NCI-H187 (cell line): Measurements from ENCODE around the gene PTPRK.

Experiments used
- DNase-seq, 2 experiments: peaks; one replicate each; lab custom pipeline; 2025; lab: John Stamatoyannopoulos, UW

Gene PTPRK

DNA sequence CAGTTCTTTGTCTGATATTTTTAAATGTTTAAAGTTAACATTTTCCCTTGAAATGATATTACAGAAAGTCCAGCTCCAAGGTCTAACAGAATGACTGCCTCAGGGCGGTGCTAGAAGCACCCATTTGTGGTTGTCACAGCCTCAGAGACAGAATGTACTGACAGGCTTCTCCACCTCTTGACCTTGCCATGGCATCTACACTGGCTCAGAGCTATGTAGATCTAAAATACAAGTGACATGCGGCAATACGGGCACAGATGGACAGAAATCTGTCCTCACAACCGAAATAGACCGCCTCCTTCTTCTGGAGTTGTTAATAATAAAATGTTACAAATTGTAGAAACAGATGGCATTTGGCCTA lies 452.3 kb downstream of the PTPRK start:
- DNase-seq = no peak

DNA sequence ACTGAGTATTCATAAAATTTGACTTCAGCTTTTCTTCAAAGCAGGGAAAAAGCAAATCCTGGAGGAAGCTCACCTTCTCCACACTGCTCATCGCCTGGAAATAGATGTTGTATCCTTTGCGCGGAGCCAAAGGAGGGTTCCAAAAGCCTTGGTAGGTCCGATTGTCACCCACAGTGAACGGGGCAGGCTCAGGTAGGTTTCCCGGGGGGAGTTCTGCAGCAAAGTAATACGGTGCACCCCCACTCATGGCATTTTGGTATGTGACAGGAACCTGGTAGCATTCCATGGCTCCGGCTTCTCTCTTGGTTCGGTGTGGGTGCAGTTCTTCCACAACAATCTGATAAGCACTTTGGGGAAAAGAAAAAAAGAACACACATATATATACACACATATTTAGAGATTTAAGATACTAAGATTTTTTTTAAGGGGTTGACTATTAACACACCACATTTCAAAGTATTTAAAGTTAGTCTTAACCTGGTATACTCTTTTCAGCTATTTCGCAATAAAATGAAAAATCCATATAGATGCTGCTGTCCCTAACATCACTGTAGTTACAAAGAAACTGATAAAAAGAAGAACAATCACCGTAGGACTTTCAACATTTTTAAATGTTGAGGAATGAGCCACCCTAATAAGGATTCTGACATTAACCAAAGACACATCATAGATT lies 452.8 kb downstream of the PTPRK start:
- no peak for DNase-seq

DNA sequence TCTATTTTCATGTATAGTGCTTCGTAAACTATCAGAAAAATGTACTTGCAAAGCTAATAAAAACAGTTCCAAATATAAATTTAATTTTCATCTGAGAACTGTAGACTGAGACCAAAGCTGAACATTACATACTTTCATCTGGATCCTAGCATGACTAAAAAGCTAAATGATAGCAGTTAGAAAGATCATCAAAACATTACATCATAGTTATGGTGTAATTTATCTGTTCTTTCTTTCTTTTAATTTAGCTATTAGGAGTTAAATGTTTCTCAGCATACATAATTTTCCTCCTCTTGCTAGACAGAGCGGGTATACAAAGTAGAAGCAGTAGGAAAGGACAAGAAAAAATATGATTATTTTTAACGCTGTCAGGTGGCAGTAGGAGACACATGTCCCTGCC lies 455.3 kb downstream of the PTPRK start:
- DNase-seq = no peak

DNA sequence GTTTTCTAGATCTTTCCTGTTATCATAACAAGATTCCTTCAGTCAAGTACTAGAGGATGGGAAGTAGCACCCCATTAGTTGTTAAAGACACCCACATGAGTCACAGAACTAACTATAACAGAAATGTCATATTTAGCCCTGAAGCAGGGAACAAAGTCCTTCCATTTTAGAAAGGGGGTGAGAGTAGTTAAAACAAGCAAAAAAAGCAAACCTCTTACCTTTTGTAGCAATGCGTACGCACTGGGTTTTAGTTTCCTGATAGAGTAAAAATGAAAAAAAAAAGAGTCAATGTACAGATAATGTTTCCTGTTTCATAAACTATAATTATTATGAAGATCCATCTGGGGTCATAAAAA lies 455.9 kb downstream of the PTPRK start:
- no peak for DNase-seq

DNA sequence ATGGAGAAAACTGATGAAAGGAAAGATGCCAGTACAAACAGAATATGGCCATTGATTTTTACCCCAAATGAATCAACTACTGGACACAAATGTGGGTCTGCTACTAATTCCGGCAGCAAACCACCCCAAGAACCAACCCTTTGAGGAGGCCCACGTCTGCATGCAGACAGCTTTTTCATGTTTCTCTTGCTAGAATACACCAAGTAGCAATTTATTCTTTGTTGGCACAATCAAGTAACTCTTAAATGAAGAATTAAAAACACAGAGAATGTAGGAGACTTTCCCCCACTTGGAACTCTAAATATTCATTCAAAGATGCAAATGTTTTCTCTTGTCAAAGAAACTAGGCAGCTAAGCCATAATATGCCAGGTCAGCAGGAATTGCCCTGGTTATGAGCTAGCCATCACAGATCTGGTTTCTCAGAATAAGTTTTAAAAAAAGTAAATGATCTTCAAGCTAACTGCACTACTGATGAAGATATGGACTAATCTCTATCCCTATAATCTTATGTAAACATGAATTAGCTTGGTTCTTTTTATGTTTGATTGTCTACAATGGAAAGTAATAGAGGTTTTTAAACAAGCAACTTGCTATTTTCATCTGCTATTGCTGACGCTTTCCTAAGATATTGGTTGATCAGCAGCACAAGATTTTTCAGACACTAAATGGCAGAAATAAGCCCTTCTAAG lies 456.4 kb downstream of the PTPRK start:
- no peak for DNase-seq

DNA sequence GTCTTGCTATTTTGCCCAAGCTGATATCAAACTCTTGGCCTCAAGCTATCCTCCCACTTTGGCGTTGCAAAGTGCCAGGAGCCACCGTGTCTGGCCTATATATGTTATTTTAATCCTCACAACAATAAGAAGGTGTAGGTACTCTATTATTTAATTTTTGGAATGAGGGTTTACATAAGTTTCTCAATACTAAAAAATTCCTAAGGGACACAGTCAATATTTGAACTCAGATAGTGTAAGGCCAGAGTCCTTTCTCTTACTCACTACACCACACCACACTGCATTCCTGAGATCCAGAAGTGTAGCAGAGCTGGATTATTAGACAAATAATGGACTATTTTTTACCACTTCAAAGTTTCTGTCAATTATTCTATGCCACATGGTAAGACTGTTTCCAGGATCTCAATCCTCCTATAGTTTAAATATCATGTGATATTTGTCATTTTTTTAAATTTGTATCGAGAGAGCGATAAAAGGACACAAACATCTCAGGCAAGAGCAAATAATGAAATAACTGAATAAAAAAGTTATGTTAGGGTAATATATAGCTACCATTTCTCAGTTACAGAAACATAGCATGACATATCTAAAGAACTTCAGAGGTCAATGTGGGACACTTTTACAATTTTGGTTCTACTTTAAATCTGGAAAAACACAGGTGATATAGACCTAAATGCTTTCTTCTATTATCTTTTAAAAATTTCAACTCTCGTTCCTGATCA lies 457.4 kb downstream of the PTPRK start:
- no peak for DNase-seq

DNA sequence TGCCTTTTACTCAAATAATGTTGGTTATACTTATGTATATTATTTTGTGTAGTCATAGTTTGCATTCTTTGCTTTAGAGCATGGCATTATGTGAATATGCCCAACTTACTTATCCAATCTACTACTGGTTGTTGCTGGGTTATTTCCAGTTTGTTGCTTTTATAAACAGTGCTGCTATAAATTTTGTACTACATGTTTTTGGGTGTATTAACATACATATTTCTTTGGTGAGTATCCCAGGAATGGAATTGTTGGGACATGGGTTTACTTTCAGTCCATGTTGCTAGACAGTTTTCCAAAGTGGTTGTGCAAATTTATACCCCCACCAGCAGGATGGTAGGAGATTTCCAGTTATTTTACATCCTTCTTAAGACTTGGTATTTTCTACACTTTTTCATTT lies 462.5 kb downstream of the PTPRK start:
- no peak for DNase-seq

DNA sequence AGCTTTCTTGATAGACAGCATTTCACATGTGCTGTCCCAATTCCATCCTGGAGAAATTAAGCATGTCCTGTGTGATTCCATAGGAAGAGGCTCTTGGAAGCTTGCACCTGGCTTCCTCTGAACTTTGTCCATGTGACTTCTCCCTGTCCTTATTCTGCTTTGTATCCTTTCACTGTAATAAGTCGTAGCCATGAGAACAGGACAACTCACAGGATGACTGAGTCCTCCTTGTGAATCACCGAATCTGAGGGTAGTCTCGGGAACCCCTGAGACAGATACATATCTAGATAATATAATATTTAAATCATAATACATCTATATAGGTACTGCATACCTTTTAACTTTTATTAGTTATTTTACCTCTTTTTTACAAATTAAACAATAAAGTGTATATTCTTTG lies 462.9 kb downstream of the PTPRK start:
- no peak for DNase-seq

DNA sequence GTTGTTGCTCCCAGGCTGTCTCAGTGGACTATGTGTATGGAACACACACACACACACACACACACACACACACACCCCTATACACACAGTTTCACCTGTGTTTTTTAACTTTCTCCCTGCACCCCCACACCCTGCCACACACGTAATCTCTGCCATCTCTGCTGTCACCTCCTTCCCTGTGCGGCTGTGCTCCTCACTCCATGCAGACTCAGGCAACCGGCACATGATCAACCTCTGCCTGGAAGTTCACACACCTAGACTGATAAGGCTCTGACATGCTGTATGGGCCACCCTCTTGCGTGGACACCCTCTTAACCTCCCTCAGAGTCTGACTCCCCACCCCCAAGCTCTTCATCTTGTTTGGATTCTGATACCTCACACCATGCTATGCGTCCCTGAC lies 467.3 kb downstream of the PTPRK start:
- DNase-seq = no peak

DNA sequence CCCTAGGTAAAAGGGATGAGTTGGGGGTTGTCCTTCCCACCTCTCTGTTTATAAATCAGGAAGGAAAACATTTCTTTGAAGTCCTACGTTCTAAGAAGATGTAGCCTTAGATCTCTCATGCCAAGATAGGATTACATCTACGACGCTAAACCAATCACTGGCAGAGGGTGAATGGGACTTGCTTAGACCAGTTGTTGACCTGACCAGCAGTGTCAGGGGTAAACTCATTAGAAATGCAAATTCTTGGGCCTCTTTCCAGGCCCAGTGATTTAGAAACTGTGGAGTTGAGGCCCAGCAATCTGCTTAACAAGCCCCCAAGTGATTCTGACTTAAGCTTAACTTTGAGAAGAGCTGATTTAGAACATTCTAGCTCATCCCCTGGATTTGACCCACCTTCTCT lies 472.4 kb downstream of the PTPRK start:
- no peak for DNase-seq

DNA sequence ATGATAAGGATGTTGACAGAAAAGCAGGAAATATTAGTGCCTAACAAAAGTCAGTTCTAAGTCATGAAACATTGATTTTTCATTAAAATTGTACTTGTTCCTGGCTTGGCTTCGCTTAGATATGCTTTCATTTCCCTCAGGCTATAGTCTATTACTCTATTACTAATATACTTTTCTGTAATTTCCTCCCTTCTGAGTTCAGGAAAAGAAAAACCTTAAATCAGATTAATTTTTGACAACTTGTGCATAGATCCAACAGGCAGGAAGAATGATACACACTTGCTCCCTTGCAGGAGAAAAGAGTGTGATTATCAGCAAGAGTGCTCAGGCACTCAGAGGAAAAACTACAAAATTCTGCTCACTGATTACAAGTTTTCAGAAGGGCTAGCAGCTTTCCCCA lies 474.4 kb downstream of the PTPRK start:
- no peak for DNase-seq

DNA sequence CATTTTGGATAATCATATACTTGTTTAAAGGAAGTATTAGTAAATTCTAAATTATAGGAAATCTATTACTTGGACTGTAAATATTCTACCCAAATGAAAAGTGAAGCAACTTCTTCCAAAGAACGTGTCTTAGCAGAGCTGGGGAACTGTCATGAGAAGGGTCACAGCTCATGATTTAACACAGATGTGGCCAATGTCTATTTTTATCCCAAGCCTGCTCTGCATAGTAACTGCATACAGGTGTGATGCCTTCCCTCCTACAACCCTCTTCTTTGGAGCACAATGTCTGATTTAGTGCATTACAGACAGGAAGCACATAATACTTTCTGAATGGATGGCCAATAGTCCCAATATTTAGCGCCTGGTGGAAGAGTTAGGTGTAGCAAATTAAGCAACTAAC lies 480.9 kb downstream of the PTPRK start:
- no peak for DNase-seq

DNA sequence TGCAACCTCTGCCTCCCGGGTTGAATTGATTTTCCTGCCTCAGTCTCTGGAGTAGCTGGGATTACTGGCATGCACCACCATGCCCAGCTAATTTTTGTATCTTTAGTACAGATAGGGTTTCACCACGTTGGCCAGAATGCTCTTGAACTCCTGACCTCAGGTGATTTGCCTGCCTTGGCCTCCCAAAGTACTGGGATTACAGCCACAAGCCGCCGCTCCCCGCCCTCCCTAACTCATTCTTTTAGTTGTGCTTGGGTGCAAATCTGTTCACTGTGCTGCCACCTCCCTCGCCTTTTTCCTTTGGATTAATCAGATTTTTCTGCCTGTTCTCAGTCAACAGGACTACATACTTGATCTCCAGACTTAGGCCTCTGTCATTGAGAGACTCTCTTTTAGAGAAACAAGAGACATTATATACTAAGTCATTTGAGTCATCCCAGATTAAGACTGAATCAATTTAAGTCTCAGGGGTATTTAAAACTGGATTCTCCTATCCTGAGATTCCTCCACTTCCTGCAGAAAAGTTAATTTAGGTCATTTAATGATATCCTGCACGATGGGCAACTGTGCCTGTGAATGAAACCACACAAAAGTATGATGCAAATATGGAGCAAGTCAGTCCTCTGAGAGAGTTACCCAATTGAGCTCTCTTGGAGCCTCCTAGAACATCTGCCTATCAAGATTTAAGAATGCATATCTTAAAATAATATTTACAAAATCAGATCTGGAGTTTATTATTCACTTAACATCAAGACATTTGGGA lies 483.4 kb downstream of the PTPRK start:
- DNase-seq = no peak

DNA sequence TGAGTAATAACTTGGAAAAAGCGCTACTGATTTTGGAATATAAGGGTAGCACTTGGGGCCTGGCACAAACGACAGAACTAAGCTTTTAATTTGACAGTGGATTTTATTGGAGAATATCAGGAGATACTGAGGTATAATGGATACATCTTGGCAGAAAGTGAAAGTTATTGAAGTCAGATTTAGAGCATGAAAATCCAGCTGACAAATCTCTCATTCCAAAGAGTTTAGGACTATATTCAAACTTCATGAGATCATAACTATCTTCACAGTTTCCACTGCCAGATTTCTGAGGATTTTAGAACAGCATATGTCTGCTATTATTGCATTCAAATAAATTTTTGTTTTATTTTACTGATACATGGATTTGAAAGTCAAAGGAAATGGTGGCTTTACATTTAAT lies 487.2 kb downstream of the PTPRK start:
- DNase-seq = no peak

DNA sequence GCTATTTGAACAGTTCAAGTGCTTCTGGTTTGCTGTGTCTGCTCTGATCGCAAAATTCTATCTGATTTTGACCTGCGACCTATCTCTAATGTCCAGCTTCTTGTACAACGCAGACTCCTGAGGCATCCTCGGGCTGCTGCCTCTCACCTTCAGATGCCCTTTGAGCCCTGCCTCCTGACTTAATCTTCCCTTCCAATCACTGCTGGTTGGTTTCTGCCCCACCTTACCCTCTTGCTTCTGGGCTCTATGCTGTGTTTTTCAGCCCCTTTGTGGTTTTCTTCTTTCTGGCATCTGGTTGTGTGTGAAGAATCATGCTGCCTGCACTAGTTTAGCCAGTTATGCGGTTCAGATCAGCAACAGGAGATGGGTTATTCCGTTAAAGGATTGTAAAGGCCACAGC lies 488.4 kb downstream of the PTPRK start:
- DNase-seq = no peak

DNA sequence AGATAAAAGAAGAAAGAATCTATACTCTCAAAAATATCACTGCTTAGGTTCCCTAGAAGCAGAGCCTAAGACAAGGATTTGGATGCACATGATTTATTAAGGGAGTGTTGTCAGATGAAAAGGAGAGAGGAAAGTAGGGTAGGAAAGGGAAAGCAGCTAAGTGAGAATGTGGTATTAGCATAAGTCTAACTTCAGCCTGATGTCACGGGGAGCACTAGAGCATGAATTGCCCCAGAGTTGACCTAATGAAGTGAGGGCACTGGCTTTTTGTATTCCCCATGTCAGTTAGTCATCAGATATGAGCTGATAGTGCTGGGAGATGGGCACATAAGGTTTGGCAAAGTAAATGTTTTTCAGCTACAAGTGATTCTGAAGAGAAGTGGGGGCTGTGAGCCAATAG lies 490.6 kb downstream of the PTPRK start:
- no peak for DNase-seq

DNA sequence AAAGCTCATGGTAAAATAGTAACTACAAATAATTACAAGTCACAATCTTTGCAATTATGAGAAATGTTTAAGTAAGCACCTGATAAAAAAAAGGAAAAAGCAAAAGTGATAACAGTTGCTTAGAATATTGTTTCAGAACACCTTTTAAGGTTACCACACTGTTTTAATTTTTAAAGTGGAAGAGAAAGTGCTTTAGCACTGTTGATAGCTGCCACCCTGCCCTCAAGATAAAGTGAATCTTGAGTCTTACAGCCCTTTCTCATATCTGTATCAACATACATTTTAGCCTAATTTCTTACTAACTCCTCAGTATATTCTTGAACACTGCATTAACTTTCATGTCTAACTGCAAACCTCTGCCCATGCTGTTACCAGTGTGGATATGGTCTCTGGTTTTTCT lies 492.2 kb downstream of the PTPRK start:
- DNase-seq = no peak

DNA sequence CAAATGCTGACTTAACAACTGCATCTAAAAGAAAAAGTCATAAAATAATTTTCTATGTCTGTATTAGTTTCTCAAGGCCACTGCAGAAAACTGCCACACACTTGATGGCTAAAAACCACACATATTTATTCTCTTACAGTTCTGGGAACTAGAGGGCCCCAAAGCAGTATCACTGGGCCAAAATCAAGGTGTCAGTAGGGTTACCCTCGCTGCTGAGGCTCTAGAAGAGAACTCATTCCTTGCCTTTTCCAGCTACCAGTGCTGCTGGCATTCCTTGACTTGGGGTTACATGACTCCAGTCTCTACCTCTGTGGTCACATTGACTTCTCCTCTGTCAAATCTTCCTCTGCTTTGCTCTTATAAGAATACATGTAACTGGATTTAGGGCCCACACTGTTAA lies 494.9 kb downstream of the PTPRK start:
- no peak for DNase-seq

DNA sequence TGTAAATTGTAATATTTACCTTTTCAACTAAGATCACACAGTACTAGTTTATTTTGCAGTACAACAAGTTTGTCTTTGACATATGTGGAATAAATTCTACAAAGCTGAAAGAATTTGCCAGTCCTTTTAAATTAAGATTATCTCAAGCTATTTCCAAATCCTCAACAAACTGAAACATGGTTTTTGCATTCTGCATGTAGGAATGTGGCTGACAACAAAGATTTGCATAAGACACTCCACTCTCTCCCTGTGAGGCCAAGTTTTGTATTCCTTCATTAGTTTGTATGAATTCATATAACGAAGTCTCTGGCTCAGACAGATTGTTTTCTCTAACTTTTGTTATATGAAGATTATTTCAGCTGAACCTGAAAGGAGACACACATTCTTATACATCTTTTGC lies 495.4 kb downstream of the PTPRK start:
- DNase-seq = no peak

DNA sequence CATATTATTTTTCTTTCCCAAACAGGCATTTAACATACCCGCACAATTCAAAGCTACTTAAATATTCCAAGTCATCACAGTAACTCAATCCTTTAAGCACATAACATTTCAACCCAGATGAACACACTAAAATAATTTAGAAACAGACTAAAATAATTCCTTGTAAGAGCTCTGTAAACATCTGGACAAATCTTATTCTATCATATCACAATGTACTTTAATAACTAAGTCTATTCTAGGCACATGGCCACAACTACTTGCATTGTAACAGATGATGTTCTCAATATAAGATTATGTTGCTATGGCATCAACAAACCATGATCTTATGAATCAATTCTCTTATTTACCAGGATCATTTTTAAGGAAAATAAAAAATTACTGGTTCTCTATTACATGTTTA lies 496.4 kb downstream of the PTPRK start:
- DNase-seq = no peak

DNA sequence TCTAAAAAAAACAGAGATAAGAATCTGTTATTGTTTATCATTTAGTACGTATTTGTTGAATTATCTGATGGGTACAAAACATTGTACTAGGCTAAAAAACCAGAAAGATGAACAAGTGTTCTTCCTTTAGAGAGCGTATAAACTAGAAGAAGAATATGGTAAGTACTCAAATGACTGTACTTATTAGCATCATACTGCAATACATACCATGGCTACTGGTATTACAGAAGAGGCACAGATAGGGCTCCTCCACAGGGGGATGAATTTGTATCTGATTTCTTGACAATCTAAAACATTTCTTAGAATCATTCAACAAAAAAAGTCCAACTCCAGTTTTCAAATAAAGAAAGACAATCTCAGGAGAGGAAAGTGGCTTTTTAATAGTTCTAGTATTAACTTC lies 501.6 kb downstream of the PTPRK start:
- no peak for DNase-seq

DNA sequence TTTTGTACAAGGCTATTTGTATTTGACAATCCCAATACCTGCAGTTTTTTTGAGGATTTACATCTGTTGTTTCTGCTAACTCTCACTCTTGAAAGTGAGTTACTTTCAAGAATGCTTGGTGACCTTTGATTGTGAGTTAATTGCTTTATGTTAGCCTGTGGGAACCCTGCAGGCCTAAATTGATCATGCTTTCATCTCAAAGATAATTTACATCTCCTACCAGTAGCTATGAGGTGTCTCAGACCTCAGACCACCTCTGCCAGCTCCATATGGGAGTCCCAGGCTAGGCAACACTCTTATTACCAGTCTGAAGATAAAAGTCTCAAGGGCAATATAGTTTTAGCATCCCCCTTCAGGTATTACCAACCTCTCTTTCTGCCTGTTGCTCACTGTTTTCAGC lies 503.1 kb downstream of the PTPRK start:
- DNase-seq = no peak

DNA sequence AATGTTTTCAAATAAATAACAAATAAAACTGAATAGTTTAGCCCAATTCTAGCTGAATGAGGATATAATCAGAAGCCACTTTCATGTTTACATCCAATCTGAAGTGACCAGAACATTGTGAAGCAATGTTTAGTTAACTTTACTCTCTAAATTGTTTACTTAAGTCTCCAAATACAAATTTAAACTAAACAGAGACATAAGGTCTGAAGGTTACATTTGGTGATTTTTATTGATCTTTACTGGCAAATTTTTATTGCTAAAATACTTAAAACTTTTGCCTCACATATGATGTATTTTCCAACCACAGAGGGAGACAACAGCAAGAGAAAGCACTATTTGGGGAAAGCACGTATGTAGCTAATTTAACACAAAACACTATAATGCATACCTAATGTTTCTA lies 512.7 kb downstream of the PTPRK start:
- DNase-seq = no peak
